ENCODE results near the gene STAT4. TPM values are rescaled to one million over a fixed set of nuclear protein-coding genes. Genes with fewer than 3 reads are reported as not detected.
A peak's percentile ranks its signal among the peaks of the same experiment; 100 is the strongest.
"Not testable (repeated sequence)": the region's sequence is repeated elsewhere in the genome, so short reads cannot be mapped to it uniquely, and the experiment has no call there.

Gene STAT4
- total RNA-seq, 3 donors from 2014 or later, result 46.0 to 71.7 (median 69.5) TPM

DNA sequence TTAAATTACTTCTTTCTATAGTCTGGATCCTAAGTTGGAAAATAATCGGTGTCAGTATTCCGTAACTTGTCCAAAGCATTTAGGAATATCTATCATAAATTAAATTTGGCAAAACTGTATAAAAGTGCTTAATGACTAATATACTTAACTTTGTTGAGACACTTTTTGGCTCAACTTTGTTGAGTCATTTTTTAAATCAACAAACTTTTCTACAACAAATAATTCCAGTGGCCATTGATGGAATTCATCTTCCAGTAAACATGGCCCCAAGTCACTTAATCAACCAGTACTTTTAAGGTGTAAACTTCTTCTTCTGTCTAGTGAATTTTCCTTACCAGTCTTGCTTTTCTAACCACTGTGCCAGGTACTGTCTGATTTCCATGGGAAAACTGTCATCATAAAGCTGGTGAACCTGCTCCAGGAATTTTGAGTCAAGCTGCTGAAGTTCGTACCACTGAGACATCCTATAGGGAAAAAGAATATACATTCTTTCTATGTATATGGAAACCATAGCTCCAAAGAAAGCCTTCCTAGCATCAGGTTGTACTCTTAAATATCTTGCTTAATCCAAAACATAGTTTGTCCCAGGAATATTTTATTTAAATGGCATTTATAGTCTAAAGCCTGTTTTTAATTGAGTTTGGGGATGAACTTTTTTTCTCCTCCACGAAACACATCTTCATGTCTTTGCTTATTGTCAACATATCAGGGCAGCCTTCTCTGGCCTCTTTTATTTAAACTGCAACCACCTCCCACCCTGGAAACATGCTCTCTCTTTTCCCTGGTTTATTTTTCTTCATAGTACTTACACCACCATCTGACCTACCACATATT, 141.0 kb downstream of the STAT4 start:
- peaks cover 3% of the 10 kb centered on the region for H3K9me3 Mint-ChIP-seq

DNA sequence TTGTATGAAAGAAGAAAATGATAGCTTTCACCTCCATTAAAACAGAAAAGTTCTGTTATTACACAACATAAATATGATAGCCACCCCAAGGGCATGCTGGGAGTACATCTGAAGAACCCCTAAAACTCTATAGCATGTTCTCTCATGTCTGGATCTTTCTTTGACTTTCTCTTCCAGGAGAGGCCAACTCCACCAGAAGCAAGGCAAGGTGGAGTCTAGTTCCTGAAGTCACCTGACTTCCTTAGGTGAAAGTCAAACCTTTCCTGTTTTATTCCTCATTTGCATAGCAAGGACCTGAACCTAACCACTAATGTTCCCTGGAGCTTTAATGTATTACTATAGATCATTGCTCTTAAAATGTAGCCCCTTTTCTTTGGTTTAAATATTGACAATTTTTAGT, 142.5 kb downstream of the STAT4 start:
- Mint-ChIP-seq H3K36me3 (ENCODE audit: insufficient read depth) (peaks cover 74% of the 10 kb centered on the region), H3K4me1 (ENCODE audit: low read depth) (peaks cover 66% of the 10 kb centered on the region), H3K27me3 (ENCODE audit: low read depth) (no peaks in the 10 kb centered on the region), H3K4me3 (peak overlapping the region; percentile 19), H3K9me3 (peaks cover 3% of the 10 kb centered on the region)
- ATAC-seq (no peak), DNase-seq (no peak)

More for the DNA sequence above, 141.0 kb downstream of the STAT4 start:
- Mint-ChIP-seq H3K4me1 (ENCODE audit: low read depth) (peaks cover 55% of the 10 kb centered on the region), H3K36me3 (ENCODE audit: insufficient read depth) (peaks cover 59% of the 10 kb centered on the region), H3K27me3 (ENCODE audit: low read depth) (no peaks in the 10 kb centered on the region), H3K4me3 (peak overlapping the region; percentile 31)
- ATAC-seq (no peak), DNase-seq (no peak)

DNA sequence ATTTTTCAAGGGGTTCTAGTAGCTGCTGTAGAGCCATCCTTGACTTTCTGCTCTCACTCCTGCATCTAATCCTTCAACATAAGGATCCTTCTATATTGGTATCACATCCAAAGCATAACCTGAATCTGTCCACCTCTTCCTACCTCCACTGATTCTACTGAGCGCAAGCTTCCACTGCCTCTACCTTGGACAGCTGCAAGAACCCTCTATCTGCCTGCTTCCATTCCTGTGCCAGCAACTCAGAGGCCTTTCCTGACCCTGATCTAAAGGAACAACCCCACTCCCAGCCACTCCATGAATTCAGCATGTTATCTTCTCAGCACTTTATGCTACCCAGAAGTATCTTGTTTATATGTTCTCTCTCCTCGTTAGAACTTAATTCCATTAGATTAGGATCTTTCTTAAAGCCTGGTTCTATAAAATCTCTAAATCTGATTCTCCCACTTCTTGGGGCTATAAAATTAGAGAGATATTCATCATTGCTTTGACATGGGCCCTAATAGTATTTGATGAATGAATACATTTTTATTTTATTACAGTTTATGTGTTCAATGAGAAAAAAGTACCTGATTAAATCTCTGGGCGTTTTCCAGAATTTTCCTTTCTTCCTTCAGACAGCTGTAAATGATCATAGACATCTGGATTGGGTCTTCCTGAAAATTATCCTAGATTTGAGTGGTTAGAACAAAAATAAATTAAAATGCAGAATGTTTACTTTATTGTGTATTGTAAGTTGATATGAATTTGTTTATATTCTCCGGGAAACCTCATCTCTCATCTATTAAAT, 143.6 kb downstream of the STAT4 start:
- Mint-ChIP-seq H3K4me1 (ENCODE audit: low read depth) (peaks cover 74% of the 10 kb centered on the region), H3K36me3 (ENCODE audit: insufficient read depth) (peaks cover 85% of the 10 kb centered on the region), H3K27me3 (ENCODE audit: low read depth) (no peaks in the 10 kb centered on the region), H3K4me3 (peak overlapping the region; percentile 17), H3K9me3 (peaks cover 3% of the 10 kb centered on the region)
- ATAC-seq (no peak), DNase-seq (no peak)

DNA sequence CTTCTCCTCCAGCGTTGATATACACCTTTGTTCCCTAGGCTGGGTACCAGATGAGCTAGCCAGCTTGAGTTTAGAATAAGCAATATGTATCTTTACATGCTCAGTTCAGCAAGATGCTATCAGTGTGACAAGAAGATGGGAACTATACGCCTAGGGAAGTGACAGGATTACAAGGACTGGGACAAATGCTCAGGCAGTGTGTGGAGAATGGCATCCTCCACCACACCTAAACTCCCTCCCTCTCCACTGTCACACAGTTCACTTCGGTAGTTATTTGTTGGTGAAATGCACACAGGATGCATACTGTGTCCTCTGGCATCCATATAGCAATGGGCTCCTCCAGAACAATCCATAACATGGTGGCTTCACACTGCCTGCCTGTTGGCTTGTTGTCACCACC, 144.5 kb downstream of the STAT4 start:
- H3K4me3 Mint-ChIP-seq, result no peak overlapping the region
- peaks cover 3% of the 10 kb centered on the region for H3K9me3 Mint-ChIP-seq
- no peaks in the 10 kb centered on the region for H3K27me3 Mint-ChIP-seq (ENCODE audit: low read depth)
- no peak for ATAC-seq
- DNase-seq, result no peak
- H3K36me3 Mint-ChIP-seq (ENCODE audit: insufficient read depth), result peaks cover 84% of the 10 kb centered on the region
- peaks cover 76% of the 10 kb centered on the region for H3K4me1 Mint-ChIP-seq (ENCODE audit: low read depth)

DNA sequence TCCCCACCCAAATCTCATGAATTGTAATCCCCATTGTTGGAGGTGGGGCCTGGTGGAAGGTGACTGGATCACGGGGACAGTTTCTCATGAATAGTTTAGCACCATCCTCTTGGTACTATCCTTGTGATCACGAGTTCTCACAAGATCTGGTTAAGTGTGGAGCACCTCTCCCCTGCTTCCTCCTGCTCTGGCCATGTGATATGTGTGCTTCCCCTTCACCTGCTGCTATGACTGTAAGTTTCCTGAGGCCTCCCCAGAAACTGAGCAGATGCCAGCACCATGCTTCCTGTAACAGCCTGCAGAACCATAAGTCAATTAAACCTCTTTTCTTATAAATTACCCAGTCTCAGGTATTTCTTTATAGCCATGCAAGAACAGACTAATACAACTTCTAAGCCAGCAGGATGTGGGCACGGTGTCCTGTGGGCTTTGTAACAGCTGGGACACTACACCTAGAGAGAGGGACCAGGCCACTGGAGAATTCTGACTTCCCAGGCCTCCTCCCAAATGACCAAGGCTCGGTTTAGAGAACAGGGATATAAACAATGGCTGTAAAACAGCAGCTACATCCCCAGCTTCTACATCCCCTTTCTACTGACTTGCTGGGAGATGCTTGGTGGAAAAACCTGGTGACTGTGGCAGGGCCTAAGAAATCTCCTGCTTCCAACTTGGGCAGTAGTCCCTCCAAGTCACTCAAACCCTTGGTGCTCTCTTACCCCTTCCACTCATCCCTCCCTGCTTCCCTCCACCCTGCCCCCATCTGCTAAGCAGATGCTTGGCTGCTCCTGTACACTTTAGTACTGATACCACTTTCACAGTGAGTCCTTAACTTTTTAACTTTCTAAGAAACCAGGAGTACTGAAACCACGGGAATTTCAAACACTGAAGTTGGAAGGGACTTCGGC, 147.1 kb downstream of the STAT4 start:
- DNase-seq (no peak), ATAC-seq (no peak)
- Mint-ChIP-seq H3K27me3 (ENCODE audit: low read depth) (no peaks in the 10 kb centered on the region), H3K36me3 (ENCODE audit: insufficient read depth) (peaks cover 92% of the 10 kb centered on the region), H3K4me3 (no peak overlapping the region), H3K4me1 (ENCODE audit: low read depth) (peaks cover 69% of the 10 kb centered on the region), H3K9me3 (peaks cover 3% of the 10 kb centered on the region)

DNA sequence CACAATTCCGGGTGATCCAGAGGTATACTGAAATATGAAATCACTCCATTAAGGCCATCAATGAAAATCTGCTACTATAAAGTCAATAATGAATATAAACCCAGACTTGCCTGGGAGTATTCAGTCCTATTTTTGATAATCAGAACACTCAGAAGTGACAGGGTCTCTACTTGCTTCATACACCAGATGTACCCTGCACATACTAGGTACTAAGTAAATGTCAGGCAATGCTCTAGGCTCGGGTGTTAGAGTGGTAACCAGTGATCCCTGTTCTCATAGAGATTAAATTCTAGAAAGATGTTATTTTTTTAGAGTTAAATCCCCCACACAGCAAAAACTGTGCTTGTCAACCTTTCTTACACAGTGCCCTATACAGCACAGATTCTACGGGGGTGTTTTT, 149.2 kb downstream of the STAT4 start:
- no peaks in the 10 kb centered on the region for H3K27me3 Mint-ChIP-seq (ENCODE audit: low read depth)
- peaks cover 88% of the 10 kb centered on the region for H3K36me3 Mint-ChIP-seq (ENCODE audit: insufficient read depth)
- peaks cover 3% of the 10 kb centered on the region for H3K9me3 Mint-ChIP-seq
- no peak overlapping the region for H3K4me3 Mint-ChIP-seq
- DNase-seq (no peak), ATAC-seq (no peak)
- H3K4me1 Mint-ChIP-seq (ENCODE audit: low read depth), result peaks cover 57% of the 10 kb centered on the region

DNA sequence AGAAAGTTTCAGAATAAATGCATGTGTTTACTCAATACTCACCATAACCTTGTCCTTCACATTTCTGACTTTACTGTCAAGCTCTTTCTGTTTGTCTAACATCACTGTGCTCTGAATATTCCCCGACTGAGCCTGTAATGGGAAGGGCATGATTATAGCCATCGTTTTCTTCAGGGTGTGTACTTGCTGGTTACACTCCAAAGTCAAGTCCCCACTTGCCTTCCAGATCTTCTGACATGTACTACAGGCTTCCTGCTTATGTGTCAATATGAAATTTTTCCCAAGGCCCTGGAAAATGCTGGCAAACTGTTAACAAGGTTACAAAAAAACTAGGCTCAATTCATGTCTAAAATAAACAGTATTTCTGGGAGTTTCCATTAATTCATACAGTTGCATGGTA, 149.8 kb downstream of the STAT4 start:
- H3K4me1 Mint-ChIP-seq (ENCODE audit: low read depth), result peaks cover 57% of the 10 kb centered on the region
- H3K36me3 Mint-ChIP-seq (ENCODE audit: insufficient read depth), result peaks cover 88% of the 10 kb centered on the region
- ATAC-seq, result no peak
- no peak for DNase-seq
- H3K9me3 Mint-ChIP-seq, result peaks cover 3% of the 10 kb centered on the region
- no peaks in the 10 kb centered on the region for H3K27me3 Mint-ChIP-seq (ENCODE audit: low read depth)
- H3K4me3 Mint-ChIP-seq, result no peak overlapping the region

DNA sequence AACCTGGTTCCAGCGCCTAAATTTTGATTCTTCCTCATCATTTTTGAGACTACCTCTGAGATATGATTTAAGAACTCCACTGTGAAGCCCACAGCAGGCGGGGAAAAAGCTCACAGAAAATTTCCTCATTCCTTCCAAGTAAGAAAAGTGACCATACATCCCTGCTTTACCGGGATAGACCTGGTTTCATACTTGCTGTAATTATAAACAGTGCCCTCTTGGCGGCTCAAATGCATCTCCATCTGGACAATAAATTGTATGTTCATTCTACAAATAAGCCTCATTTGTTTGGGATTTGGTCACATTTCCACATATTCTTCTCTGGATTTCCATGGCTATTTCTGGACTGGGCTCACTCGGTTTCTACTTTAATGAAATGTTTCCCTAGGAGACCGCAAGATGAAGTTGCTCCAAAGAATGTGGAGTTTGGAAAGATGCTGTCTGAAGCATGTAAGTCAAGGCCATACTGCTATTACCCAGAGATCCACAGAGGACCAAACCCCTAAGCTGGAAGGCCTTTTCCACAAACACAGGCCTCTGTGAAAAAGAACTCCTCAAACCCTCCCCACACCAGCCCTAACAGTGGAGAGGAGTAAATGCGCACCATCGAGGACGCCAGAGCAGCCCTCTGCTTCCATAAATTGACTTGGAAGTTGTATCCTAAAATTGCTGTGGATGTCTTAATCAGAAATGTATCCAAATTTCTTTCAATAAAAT, 150.7 kb downstream of the STAT4 start:
- Mint-ChIP-seq H3K4me3 (no peak overlapping the region), H3K9me3 (peaks cover 8% of the 10 kb centered on the region), H3K4me1 (ENCODE audit: low read depth) (peaks cover 60% of the 10 kb centered on the region), H3K36me3 (ENCODE audit: insufficient read depth) (peaks cover 90% of the 10 kb centered on the region), H3K27me3 (ENCODE audit: low read depth) (no peaks in the 10 kb centered on the region)
- ATAC-seq (no peak), DNase-seq (no peak)

DNA sequence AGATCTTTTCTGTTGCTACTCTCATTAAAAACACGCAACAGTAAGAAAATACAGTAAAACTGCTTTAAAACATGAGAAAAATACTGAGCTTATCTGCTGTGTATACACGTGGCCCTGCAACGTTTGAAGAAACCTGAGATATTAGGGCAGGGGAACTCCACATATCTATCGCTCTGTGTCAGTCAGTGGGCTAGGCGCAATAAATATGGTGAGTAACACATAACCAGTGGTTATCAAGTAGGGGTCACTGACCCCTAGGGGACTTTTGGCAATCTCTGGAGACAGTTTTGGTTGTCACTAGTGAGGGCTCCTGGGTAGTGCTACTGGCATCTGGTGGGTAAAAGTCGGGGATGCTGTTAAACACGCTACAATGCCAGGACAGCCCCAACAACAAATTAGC, 151.7 kb downstream of the STAT4 start:
- H3K27me3 Mint-ChIP-seq (ENCODE audit: low read depth), result no peaks in the 10 kb centered on the region
- DNase-seq, result no peak
- H3K36me3 Mint-ChIP-seq (ENCODE audit: insufficient read depth), result peaks cover 87% of the 10 kb centered on the region
- H3K4me3 Mint-ChIP-seq, result no peak overlapping the region
- peaks cover 6% of the 10 kb centered on the region for H3K9me3 Mint-ChIP-seq
- H3K4me1 Mint-ChIP-seq (ENCODE audit: low read depth), result peaks cover 56% of the 10 kb centered on the region
- ATAC-seq, result peak; percentile 10 to 49

DNA sequence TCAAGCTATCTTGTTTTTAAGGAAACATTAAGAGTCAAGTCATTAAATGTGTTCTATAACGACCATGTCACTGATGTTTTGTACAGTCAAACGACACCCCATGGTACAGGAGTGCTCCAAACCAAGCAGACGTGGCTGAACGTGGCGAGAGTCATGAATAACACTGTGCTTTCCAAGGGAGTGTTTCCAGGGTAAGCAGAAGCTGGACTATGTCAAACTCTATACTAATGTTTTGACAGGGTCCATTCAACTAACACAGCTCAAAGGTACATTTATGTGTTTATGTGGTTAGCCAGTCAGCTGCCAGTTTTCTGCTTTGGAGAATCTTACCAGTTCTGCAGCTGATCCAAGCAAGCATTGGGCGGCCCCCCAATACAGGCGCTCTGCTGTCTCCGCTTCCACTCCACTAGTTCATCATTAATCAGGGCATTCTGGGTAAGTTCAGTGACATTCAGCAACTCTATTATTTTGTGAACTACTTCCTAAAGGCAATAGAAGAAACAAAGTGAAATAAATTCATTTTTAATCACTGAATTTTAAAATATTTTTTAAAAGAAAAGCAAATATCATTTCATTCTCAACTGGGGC, 153.2 kb downstream of the STAT4 start:
- DNase-seq (no peak), ATAC-seq (no peak)
- Mint-ChIP-seq H3K4me1 (ENCODE audit: low read depth) (peaks cover 51% of the 10 kb centered on the region), H3K9me3 (peaks cover 6% of the 10 kb centered on the region), H3K4me3 (no peak overlapping the region), H3K36me3 (ENCODE audit: insufficient read depth) (peaks cover 84% of the 10 kb centered on the region), H3K27me3 (ENCODE audit: low read depth) (no peaks in the 10 kb centered on the region)

DNA sequence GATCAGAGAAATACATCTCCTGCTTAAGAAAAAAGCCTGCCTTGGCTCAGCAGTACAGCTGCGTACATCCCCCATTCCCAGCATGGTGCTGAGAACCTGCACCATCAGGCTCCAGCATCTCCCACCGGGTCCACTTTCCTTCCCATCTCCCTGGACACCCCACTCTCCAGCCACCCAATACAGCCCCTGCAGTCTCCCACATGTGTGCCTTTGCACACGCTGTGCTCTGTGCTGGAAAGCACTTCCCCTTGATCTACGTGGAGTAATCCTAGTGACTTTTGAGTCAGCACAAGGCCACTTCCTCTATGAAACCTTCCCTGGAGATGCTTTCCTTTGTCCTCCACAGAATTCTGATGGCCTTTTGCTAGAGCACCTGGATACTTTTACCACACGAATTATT, 153.8 kb downstream of the STAT4 start:
- peaks cover 6% of the 10 kb centered on the region for H3K9me3 Mint-ChIP-seq
- peaks cover 80% of the 10 kb centered on the region for H3K36me3 Mint-ChIP-seq (ENCODE audit: insufficient read depth)
- ATAC-seq (no peak), DNase-seq (no peak)
- H3K4me1 Mint-ChIP-seq (ENCODE audit: low read depth), result peaks cover 46% of the 10 kb centered on the region
- no peak overlapping the region for H3K4me3 Mint-ChIP-seq
- H3K27me3 Mint-ChIP-seq (ENCODE audit: low read depth), result no peaks in the 10 kb centered on the region

DNA sequence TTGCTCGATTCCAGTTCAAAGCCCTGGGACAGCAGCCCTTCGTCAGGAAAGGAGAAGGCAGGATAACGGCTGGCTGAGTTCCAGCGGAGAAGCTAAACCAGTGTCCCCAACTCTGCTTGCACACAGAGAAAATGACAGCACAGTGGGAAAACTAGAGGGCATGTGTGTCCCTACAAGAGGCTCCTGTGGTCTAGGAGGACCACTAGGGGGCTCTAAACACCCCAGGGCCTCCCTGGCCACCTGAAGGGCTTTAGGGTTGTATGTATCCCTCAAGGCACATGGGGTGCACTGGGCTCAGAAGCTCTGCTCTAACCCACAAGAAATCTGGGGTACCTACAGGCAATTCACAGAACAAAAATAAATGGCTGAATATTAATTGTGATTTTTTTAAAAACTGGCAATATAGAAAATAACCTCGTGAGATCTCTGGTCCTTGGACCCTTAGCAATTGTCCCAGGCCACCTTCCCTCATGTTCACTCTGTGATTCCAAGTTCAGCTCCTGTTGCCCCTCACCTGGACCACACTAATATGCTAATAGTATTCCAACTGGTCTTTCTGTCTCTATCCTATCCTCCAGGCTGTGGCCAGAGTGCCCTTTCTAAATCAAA, 154.4 kb downstream of the STAT4 start:
- ATAC-seq (peak in 1 of 2 donors; percentile 59), DNase-seq (peak; percentile 28)
- Mint-ChIP-seq H3K27me3 (ENCODE audit: low read depth) (no peaks in the 10 kb centered on the region), H3K9me3 (peaks cover 6% of the 10 kb centered on the region), H3K4me1 (ENCODE audit: low read depth) (peaks cover 44% of the 10 kb centered on the region), H3K4me3 (no peak overlapping the region), H3K36me3 (ENCODE audit: insufficient read depth) (peaks cover 79% of the 10 kb centered on the region)

DNA sequence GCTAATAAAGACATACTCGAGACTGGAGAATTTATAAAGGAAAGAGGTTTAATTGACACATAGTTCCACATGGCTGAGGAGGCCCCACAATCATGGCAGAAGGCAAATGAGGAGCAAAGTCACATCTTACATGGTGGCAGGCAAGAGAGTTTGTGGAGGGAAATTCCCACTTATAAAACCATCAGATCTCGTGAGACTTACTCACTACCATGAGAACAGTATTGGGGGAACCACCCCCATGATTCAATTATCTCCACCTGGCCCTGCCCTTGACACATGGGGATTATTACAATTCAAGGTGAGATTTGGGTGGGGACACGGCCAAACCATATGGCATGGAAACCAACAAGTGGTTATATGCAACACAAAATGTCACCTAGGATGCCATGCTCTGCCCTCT, 155.5 kb downstream of the STAT4 start:
- H3K4me3 Mint-ChIP-seq; H3K27me3 Mint-ChIP-seq (ENCODE audit: low read depth); DNase-seq; H3K9me3 Mint-ChIP-seq: not testable (repeated sequence)
- Mint-ChIP-seq H3K4me1 (ENCODE audit: low read depth) (peaks cover 37% of the 10 kb centered on the region), H3K36me3 (ENCODE audit: insufficient read depth) (peaks cover 75% of the 10 kb centered on the region)
- ATAC-seq, result peak; percentile 29 to 33
